Measurements from ENCODE around the gene MMS19.

- no peak for TF ChIP-seq FOXP2 (optimal IDR thresholded peaks at IDR 0.05; ENCODE audit: borderline replicate concordance, extremely low read depth, extremely low read length, insufficient read depth)
- no peak for TF ChIP-seq POLR2AphosphoS5 (IDR thresholded peaks at IDR 0.05; ENCODE audit: low read depth, low read length)
- TF ChIP-seq SIN3A (IDR thresholded peaks at IDR 0.05; ENCODE audit: borderline replicate concordance, insufficient read depth, low read length) = no peak
- no peak for TF ChIP-seq REST (IDR thresholded peaks at IDR 0.05; ENCODE audit: insufficient read depth in 1 of 2, low read depth in 2 of 2, low read length in 2 of 2)
- no peak for TF ChIP-seq TAF1 (IDR thresholded peaks at IDR 0.05; ENCODE audit: borderline replicate concordance, insufficient read depth, low read length)
Measured at GRCh38 chr10:97514344-97514743, 16.1 kb upstream of the MMS19 start.

All from PFSK-1 (cell line).